ENCODE results near the gene THRA.

Gene THRA

DNA sequence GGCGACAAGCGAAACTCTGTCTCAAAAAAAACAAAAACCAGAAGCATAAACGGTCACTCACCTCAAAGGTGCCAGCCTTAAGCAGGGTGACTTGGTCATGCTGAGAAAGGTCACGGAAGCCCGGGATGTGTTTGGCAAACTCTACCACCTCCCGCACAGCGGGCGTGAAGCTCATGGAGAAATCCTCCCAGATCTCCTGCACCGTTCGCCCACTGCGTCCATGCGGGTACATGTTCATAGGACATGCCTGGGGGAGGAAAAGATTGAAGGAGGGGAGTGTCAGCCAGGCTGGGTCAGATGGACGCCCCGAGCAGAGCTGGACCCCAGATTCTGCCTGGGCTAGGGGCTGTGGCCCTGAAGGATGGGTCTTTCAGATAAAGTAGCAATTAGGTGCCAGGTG is 32.1 kb downstream of the THRA start:
- Mint-ChIP-seq H3K9me3 (ENCODE audit: low read depth) (no peaks in the 10 kb centered on the region), H3K27me3 (no peaks in the 10 kb centered on the region), H3K36me3 (peaks cover 11% of the 10 kb centered on the region), H3K27ac (peak overlapping the region; percentile 34), H3K4me1 (ENCODE audit: low read depth) (peaks cover 55% of the 10 kb centered on the region), H3K4me3 (peak overlapping the region; percentile 7)

DNA sequence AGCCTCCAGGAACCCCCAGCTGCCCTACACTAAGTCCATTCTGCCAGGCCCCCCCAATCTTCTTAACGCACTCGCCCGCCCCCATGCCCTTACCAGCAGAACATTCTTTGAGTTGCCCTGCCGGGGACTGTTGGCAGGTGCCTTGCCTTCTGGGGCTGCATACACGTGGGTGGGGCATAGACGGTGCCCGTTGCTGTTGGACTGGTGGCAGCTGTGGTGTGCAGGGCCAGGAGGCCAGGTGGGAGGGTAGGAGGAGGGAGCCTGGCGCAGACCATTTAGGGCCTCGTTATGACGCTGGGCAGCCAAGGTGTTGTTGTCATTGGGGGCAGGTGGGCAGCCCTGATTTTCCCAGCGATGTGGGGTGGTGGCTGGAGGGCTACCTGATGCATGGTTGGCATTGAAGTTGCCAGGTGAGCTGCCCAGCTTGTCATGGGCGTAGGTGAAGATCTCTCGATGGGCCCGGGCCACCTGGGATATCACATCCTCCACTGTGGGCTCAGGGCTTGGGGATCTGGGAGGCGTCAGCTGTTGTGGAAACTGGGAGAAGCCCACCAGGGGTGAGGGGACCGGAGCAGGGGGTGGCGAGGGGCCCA is 32.7 kb downstream of the THRA start:
- Mint-ChIP-seq H3K4me3 (peak overlapping the region; percentile 95), H3K9me3 (ENCODE audit: low read depth) (no peaks in the 10 kb centered on the region), H3K27ac (peak overlapping the region; percentile 95), H3K36me3 (peaks cover 11% of the 10 kb centered on the region), H3K4me1 (ENCODE audit: low read depth) (peaks cover 60% of the 10 kb centered on the region), H3K27me3 (no peaks in the 10 kb centered on the region)

DNA sequence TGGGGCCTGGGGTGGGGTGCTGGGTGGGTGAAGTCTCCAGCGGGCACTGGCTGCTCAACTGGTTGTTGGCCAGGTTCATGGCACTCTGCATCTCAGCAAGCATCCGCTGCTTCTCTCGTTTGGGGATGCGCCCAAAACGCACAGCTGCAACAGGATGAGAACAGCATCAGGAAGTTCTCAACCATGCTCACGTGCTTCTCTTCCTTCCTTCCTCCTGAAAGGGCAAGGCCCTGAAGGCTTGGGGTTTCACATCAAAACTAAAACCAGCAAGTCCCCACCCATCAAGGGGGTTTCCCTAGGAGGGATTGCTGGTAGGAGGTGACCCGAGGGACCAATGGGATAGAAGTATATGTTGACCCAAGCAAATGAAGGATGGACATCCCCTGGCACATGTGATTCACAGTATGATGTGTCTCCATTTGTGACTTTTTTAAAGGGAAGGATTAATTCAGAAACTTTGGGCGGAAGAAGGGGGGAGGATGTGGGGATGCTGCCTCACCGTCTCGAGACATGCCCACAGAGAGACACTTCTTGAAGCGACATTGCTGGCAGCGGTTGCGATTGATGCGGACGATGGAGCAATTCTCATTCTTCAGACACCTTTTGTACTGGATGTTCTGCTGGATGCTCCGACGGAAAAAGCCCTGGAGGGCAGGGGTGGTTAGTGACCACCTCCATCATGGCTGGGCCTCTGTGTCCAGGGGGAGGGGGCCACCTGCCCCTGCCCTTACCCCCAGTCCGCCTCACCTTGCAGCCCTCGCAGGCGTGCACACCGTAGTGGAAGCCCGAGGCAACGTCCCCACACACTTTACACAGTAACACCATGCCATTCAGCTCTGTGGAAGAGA is 33.4 kb downstream of the THRA start:
- peak overlapping the region; percentile 95 for H3K27ac Mint-ChIP-seq
- H3K9me3 Mint-ChIP-seq (ENCODE audit: low read depth), result no peaks in the 10 kb centered on the region
- peaks cover 11% of the 10 kb centered on the region for H3K36me3 Mint-ChIP-seq
- H3K4me1 Mint-ChIP-seq (ENCODE audit: low read depth), result peaks cover 67% of the 10 kb centered on the region
- peak overlapping the region; percentile 95 for H3K4me3 Mint-ChIP-seq
- no peaks in the 10 kb centered on the region for H3K27me3 Mint-ChIP-seq

DNA sequence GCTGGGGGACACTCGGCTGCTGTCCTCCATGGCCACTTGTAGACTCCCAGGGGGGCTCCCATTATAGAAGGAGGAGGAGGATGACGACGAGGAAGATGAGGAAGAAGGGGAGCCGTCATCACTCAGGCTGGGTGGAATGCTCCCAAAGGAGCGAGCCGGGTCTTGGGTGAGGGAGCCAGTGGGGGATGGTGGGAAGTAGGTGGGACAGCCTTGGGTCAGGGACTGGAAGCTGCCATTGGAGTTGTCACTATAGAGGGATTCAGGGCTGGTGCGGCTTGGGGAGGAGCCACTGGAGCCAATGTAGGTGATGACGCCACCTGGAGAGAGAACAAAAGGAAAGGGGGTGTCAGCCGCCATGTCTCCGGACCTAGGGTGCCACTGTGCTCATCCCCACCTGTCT is 34.3 kb downstream of the THRA start:
- Mint-ChIP-seq H3K36me3 (peaks cover 11% of the 10 kb centered on the region), H3K27me3 (no peaks in the 10 kb centered on the region), H3K27ac (peak overlapping the region; percentile 95), H3K9me3 (ENCODE audit: low read depth) (no peaks in the 10 kb centered on the region), H3K4me1 (ENCODE audit: low read depth) (peaks cover 75% of the 10 kb centered on the region), H3K4me3 (peak overlapping the region; percentile 95)

DNA sequence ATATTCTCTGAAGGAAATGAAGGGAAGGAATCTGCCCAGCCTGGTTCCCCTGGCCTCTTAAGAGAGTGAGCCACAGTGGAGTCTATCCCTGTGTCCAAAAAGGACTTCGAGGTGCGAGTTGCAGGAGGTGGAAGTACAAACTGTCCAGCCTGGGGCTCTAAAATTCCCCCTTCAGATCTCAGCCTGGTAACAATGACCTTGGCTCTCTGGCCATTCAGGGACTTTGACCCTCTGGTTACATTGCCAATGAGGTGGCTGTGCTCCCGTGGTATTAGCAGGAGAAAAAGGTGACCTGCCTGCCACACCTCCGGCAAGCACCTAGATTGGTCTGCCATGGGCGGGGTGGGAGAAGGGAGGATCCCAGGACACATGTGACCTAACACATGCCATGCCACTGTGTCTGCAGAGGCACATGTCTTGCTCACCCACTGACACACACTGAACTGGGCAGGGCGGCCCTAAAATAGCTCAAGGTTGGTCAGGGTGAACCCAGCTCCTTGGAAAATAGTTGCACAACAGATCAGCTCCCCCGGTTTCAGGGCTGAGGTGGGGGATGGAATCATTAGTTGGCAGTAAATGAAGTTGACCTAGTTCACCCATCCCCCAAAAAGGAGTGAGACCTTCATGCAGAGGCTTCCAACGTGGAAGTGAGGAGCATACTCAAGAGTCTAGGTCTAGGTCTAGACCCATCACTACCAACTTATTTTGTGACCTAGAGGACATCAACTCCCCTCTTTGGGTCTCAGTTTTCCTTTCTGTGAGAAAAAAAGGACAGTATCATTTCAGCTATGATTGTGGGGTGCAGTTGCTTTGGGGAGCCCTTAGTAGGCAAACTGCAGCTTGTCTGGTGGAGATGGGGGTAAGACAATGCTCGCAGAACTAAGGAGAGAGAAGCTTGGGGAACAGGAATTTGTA is 35.4 kb downstream of the THRA start:
- Mint-ChIP-seq H3K9me3 (ENCODE audit: low read depth) (no peaks in the 10 kb centered on the region), H3K4me3 (peak overlapping the region; percentile 95), H3K36me3 (peaks cover 11% of the 10 kb centered on the region), H3K27me3 (no peaks in the 10 kb centered on the region), H3K4me1 (ENCODE audit: low read depth) (peaks cover 79% of the 10 kb centered on the region), H3K27ac (peak overlapping the region; percentile 95)

DNA sequence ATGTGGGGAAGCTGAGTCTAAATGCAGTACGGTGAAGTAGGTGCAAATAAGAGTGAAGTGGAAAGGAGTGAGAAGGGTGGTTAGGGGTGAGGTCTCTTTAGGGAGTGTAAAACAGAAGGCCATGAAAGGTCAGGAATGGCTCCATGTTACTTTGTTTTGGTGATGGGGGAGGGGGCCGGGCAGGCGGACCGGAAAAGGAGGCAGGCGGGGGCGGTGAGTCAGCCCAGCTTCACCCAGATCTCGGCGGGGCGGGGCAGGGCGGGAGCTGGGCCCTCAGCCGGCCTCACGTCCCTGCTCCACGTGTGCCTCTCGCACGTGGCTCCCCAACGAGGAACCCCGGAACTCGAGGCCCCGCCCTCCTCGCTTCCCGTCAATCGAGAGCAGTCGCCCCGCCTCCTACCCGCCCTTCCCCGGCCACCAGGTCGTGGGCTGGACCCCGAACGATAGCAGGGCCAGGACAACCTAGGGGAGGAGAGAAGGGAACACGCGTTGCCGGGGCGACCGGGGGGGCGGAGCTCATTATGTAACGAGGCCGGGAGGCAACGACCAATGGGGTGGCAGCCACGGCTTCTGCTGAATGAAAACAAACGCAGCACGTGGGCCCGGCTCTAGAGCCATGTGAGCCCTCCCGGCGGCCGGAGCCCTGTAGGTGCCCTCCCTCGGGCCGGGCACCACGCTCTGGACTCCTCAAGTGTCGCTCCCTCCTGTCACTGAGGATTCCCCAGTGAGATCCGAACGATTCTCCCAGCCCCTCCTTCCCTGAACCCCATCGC is 36.3 kb downstream of the THRA start:
- Mint-ChIP-seq H3K4me3 (peak overlapping the region; percentile 95), H3K36me3 (peaks cover 8% of the 10 kb centered on the region), H3K27ac (peak overlapping the region; percentile 96), H3K4me1 (ENCODE audit: low read depth) (peaks cover 80% of the 10 kb centered on the region), H3K9me3 (ENCODE audit: low read depth) (no peaks in the 10 kb centered on the region), H3K27me3 (no peaks in the 10 kb centered on the region)

DNA sequence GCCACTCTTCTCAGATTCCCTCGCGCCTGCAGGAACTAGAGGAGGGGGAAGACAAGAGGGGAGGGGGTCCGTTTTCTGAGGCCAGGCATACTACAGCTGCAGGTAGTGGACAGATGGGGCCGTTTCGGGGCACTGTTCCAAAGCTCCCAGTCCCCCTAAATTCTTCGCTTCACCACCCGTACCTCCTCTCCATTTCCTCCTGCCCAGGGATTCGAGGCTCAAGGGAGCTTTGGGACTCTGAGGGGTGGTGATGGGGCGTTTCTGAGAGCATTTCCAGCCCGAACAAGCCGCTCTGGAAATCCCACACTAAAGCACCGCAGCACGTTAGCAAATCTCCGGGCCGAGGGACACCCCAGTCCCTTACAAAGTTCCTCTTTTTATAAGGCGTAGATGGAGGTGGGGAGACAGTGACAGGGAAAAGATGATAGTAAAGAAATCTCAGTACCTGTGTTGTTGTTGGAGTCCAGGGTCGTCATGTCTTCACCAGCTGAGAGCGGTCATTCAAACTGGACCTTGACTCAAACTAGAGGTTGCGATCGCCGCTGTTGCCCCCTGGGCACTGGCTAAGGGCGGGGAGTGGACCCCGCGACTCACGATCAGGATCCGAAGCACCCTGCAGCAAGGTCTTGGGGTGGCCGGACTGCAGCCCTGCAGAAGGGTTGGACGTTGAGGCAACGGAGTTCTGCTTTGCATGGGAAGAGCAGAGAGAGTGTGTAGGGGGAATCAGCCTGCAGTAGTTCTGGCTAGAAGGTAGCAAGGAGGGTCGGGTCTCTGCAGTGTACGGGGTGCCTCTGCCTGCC is 37.1 kb downstream of the THRA start:
- Mint-ChIP-seq H3K27me3 (no peaks in the 10 kb centered on the region), H3K27ac (peak overlapping the region; percentile 96), H3K9me3 (ENCODE audit: low read depth) (no peaks in the 10 kb centered on the region), H3K4me1 (ENCODE audit: low read depth) (peaks cover 84% of the 10 kb centered on the region), H3K36me3 (peaks cover 8% of the 10 kb centered on the region), H3K4me3 (peak overlapping the region; percentile 95)

DNA sequence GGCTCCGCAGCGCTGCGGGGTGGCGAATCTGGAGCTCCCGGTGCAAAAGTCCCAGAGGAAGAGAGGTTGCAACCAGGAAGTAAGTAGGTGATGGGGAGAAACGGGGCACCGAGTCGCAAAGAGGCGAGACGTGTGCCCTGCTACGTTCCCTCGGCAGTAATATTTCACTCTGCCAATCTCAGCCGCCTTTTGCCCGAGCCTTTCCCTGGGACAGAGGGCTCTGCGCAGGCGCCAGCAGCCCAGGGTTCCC is 37.6 kb downstream of the THRA start, which contains the start of gene NR1D1:
TSS of gene NR1D1 (minus strand) at position 171 of the 250 bp plus-strand sequence. CDS start 495 bp downstream, outside the sequence.
- Mint-ChIP-seq H3K36me3 (peaks cover 8% of the 10 kb centered on the region), H3K9me3 (ENCODE audit: low read depth) (no peaks in the 10 kb centered on the region), H3K4me1 (ENCODE audit: low read depth) (peaks cover 84% of the 10 kb centered on the region), H3K27me3 (no peaks in the 10 kb centered on the region), H3K27ac (peak within 1 kb of the TSS; percentile 96), H3K4me3 (peak within 1 kb of the TSS; percentile 95)

DNA sequence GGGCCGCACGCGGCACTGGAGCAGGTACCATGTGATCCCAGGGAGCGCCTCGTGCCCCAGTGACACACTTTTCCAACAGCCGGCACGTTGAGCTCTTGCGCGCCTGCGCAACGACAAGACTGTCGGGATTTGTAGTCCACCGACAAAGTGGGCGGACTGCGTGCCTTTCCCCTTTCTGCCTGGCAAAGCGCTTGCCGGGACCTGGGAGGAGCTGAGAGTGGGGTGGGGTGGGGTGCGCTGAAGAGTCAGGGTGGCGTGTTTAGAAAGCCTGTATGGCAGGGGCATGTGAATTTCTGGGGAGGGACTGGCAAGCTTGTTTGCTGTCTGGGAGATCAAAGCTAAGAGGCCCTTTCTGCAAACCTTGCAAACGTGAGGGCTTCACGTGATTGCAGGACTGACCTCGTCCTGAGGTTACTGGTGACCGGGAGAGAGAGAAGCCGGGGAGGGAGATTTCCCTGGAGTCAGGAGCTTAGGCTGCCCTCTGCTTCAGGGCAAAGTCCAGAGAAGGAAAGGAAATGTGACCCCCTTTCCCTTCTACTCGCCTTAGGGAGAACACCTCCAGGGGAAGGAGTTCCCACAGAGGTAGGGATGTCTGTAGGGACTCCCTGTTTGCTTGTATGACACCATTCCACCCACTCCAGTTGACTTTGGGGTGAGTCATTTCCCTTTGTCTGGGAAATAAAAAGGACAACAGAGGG is 38.1 kb downstream of the THRA start:
- Mint-ChIP-seq H3K27ac (peak overlapping the region; percentile 96), H3K4me1 (ENCODE audit: low read depth) (peaks cover 84% of the 10 kb centered on the region), H3K36me3 (peaks cover 8% of the 10 kb centered on the region), H3K27me3 (no peaks in the 10 kb centered on the region), H3K9me3 (ENCODE audit: low read depth) (no peaks in the 10 kb centered on the region), H3K4me3 (peak overlapping the region; percentile 95)

DNA sequence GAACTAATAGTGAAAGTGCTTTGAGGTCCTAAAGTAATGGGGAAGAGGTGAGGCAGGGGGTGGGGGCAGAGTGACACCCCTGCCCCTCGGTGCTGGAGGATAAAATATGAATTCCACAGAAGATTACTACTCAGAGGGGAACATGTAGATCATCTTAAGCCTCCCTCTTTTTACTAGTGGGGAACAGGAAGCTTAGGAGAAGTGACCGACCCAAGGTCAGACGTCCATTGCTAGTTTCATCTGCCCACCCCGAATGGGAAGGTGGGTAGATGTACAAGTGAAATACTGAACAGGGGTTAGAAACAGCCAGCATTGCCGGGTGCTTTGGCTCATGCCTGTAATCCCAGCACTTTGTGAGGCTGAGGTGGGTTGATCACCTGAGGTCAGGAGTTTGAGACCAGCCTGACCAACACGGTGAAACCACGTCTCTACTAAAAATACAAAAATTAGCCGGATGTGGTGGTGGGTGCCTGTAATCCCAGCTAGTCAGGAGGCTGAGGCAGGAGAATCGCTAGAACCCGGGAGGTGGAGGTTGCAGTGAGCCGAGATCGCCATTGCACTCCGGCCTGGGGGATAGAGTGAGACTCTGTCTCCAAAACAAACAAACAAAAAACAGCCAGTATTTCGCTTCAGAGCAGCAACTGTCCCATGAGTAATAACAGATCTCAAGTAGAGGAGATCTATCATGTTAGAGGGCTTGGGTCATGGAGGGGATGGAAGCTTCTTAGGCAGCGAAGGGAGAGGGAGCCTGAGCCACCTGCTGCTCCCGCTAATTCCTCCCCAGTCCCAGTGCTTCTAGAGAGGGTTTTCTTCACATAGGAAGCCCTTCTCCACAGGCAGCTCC is 38.8 kb downstream of the THRA start:
- no peaks in the 10 kb centered on the region for H3K9me3 Mint-ChIP-seq (ENCODE audit: low read depth)
- peak overlapping the region; percentile 95 for H3K4me3 Mint-ChIP-seq
- H3K27me3 Mint-ChIP-seq, result no peaks in the 10 kb centered on the region
- peaks cover 4% of the 10 kb centered on the region for H3K36me3 Mint-ChIP-seq
- peak overlapping the region; percentile 96 for H3K27ac Mint-ChIP-seq
- peaks cover 84% of the 10 kb centered on the region for H3K4me1 Mint-ChIP-seq (ENCODE audit: low read depth)

DNA sequence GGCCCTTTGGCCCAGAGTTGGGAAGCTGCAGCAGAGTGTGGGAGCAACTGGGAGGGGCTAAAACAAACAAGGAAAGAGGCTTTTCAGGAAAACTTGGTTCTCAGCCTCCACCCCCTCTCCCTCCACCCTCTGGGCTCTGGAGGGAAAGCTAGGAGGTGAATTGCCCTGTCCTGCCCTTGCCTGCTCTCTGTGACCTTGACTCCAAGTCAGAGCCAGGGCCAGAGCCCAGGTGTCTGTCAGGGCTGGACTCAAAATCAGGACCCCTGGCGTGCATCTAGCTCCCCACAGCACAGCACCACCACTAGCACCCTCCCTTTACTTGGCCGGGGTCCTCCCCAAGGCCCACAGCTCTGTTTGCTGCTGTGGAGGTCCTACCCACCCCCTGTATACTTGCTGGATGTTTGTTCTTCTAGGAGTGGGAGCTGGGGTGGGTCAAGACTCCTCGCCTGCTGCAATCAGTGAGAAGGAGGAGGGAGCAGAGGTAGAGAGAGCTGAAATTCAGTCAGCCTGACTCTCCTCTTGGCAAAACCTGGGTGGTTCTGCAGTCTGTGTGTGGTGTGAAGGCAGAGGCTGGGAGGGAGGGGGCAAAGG is 40.4 kb downstream of the THRA start:
- H3K9me3 Mint-ChIP-seq (ENCODE audit: low read depth), result no peaks in the 10 kb centered on the region
- H3K27me3 Mint-ChIP-seq, result no peaks in the 10 kb centered on the region
- peaks cover 84% of the 10 kb centered on the region for H3K4me1 Mint-ChIP-seq (ENCODE audit: low read depth)
- H3K27ac Mint-ChIP-seq, result peak overlapping the region; percentile 66
- H3K36me3 Mint-ChIP-seq, result peaks cover 2% of the 10 kb centered on the region
- peak overlapping the region; percentile 40 for H3K4me3 Mint-ChIP-seq

DNA sequence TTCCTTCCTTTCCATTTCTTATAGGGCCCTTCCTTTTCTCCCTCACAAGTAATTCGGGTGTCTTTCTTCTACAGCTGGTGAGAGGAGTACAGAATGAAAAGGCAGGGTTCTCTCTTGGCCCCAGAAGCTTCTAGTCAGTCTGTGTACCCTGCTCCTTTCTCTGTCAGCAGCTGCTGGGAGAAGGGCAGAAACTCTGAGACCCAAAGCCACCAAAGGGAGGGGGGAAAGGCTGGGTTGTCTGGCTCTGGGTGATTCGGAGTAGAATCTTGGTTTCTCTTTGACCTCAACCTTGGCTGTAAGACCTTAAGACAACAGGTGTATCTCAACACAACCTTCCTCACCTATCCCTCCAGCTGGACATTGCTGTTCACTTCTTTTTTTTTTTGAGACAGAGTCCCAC is 40.9 kb downstream of the THRA start:
- H3K4me1 Mint-ChIP-seq (ENCODE audit: low read depth), result peaks cover 83% of the 10 kb centered on the region
- H3K4me3 Mint-ChIP-seq, result peak overlapping the region; percentile 40
- no peaks in the 10 kb centered on the region for H3K9me3 Mint-ChIP-seq (ENCODE audit: low read depth)
- H3K36me3 Mint-ChIP-seq, result no peaks in the 10 kb centered on the region
- H3K27ac Mint-ChIP-seq, result peak overlapping the region; percentile 66
- H3K27me3 Mint-ChIP-seq, result no peaks in the 10 kb centered on the region
